HG03066 (cell line): Measurements from ENCODE around the gene MTMR12.

ENCODE experiments used
- ATAC-seq: cut with Tn5 transposase; IDR thresholded peaks from one replicate; pipeline ENCODE4 v1.9.1; 2021; ENCODE audit warnings: low read depth; ENCODE audit not compliant: unreplicated experiment

Gene MTMR12

DNA sequence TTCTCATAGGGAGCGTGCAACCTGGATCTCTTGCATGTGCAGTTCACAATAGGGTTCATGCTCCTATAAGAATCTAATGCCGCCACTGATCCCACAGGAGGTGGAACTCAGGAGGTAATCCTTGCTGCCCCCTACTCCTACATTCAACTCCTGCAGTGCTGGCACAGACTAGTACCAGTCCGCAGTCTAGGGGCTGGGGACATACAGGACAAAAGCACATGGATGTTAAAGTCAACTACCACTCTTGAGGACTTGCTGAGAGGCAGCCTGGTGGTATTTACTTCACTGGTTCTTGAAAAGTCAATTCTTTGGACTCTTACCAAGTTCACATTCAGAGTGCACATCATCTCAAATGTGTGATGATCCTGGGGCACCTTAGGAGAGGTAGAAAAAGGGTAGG, 33.0 kb downstream of the MTMR12 start:
- no peak for ATAC-seq

DNA sequence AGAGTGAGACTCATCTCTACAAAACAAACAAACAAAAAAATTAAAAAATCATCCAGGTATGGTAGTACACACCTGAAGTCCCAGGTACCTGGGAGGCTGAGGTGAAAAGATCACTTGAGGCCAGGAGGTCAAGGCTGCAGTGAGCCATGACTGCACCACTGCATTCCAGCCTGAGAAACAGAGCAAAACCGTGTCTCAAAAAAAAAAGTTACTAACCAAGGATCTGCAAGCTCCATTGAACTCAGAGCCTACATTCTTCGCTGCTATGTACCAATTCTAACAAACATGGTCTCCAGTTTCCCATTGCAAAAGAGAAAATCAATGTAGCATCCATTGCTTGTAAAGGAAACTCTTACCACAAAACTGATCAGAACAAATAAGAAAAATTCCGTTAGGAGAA, 33.5 kb downstream of the MTMR12 start:
- no peak for ATAC-seq

DNA sequence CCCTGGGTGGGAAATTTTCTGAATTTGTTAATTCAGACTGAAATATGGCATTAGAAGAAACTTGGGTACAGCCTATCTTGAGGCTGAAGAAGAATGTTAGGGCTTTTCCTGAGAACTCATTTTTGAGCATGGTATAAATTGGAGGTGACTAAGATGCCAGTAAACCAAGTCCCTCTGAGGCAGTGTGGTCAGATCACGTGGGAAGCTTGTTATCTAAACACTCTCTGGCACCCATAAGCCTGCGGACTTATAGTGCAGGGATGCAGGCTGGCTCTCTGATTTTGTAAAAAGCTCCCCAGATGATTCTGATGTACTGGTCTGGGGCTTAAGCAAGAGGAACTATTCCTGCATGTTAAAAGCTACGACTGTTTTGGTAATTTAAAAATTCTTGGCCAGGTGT, 34.3 kb downstream of the MTMR12 start:
- no peak for ATAC-seq

DNA sequence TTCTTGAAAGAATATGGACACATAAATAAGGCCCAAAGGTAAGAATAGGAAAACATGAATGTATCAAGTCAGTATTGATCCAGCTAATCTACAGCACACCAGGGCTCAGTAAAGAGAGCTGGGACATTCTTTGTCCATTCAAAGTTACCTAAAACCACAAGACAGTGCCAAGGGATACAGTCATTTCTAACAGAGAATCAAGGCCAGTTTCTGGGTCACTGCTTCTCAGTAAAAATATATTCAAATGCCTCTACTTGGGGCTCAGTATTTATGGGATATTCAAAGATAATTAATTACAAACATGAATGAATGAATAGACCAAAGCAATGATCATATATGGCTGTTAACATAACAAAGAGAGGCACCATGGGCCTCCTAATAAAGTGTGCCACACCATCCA, 34.9 kb downstream of the MTMR12 start:
- no peak for ATAC-seq

DNA sequence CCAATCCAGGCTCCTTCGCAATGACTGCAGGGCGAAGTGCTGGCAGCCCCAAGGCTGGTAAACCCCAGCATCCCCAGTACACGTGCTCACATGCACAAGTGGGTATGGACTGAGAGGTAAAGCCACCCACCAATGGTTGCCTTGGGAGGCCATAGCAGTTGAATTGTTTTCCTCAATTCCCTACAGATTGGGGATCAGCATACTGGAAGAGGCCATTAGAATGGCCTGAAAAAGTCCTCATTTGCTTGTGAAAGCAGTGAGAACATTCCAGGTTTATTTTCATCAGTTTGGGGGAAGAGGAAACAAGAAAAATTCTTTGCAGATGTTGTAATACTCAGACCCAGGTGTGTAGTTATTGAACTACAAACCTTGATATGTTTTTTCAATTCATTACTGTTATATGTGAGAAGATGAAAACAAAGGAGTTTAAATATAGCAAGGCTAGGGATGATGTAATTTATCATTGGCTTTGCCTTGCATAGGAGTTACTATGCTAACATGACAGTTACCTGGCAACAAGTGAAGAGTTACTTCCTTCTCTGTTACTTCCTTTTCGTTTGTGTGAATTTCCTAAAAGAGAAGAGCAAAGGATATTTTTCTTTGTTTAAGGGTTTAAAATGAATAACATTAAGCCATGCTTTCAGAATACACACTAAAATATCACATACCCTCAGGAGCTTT, 36.4 kb downstream of the MTMR12 start:
- peak; percentile 33 for ATAC-seq

DNA sequence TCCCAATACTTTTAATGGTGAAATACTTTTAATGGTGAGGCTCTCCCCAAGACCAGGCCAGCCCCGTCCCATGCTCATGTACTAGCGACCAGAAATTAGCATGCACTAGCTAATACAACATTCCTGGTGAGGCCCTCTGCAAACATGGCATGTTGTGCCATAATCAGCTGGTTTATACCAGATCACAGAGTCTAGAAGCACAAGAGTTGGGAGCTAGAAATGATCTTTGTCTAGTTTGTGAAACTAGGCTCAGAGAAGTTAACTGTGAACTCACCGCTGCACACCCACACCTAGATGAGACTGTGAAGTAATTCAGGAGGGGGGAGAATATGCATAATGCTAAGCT, 37.4 kb downstream of the MTMR12 start:
- ATAC-seq = no peak

DNA sequence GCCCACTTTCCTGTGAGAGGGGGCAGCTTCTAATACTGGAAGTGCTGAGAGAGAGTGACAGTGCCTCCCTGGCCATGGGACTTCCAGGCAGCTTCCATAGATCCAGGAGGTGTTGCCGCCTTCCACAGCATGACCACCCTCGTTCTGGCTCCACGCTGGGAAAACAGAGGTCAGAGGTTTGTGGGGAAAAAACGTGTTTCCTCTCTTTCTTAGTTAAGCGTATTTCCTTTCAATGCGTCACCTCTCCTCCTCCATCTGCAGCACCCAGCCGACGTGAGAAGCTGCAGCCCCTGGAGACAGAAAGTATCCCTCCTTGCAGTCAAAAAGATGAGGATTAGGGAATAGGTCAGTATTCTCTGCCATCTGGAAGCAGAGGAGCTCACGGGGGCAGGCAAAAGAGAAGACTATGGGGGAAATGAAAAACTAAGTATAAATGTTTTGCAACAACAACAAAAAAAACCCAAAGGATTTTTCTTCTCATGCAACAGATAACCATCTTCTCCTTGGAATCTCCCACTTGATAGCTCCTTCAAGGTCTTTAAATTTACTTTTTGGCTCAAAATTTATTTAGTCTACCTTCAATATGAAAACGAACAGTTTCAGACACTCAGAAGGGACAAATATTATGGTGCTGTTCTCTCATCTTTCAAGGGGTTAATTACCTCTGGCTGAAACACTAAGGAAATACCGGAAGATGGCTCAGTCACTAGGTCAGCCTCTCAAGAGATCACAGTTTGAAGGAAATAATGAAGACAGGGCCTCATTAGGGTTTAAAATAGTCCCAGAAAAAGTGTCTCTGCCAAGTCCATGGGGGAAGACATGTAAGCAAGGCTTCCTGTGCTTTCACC, 38.0 kb downstream of the MTMR12 start:
- ATAC-seq = no peak

DNA sequence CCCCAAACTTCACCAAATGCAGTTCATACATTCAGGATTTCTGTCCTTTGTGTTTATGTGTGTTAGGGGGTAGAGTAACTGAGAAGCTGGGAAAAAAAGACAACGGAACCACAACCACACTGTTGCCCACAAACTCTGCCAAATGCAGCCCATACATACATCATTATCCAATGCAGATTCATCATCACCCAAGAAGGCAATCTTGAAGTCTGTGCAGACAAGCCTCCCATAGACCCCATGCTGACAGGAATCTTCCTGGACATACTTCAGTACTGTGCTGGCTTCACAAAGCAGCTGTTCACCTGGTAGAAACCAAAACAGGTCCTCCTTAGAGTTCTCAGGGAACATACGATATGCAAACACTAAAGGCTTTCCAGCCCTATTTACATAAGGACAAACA, 38.9 kb downstream of the MTMR12 start:
- no peak for ATAC-seq

DNA sequence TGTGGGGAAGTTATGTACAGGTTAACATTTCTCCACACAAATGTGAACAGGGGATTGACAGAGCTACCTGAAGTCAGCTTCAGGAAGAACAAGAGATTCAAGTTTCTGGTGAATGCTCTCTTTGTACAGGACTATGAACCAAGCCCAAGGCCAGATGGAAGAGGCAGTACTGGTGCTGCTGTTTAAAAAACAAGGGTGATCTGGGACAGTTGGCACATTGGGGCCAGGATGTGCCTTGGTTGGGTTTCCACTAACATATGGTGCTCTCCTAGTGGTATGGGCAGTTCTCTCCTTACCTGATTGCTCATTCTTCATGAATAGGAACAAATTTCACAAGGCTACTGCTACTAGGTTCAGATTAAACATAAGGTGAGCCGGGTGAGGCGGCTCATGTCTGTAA, 40.0 kb downstream of the MTMR12 start:
- no peak for ATAC-seq

DNA sequence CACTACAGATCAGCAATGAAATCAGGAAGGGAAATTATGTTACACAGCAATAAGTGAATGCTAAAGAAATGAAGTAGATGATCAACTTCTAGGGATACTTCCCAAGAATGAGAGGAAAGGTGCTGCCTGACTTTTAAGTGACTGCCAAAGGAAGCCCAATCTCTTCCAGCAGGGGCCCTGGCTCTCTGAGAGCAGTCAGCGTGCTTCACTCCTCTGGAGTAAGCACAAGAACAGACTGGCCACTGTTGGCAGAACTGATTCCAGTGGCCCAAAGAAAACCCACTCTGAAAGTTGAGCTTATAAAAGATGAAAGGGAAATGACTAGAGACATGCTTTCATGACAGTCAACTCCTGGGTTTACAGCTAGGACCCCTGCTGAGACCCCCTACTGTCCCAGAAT, 41.8 kb downstream of the MTMR12 start:
- no peak for ATAC-seq

DNA sequence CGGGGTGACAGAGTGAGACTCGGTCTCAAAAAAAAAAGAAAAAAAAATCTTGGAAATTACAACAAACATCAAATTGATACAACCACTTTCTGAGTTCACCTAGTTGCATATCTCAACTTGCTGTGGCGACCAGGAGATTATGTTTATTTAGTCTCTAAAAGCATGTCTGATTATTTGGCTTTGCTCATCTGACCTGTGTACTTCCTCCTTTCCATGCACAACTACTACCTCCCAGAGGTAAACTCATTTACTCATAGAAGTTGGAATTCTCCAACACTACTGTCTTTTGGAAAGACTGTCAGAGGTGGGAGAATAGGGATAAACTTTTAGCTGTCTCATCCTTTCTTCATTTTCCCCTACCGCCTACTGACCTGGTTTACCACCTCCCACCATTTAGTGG, 42.6 kb downstream of the MTMR12 start:
- no peak for ATAC-seq

DNA sequence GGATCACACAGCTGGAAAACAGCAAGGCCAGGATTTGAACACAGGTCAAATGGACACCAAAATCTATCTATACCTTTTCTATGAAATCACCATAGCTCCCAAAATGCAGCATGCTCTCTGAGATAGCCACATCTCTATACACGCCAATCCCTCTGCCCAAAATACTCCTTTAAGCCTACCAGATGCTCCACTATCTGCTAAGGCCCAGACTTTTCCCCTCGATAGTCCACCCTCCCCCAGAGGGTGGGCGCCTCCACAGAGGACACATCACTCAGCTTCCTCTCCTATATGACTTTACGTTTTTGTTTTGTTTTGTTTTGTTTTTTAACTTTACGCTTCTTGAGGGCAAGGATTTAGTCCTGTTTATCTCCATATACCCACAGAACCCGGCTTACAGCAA, 46.8 kb downstream of the MTMR12 start:
- no peak for ATAC-seq

DNA sequence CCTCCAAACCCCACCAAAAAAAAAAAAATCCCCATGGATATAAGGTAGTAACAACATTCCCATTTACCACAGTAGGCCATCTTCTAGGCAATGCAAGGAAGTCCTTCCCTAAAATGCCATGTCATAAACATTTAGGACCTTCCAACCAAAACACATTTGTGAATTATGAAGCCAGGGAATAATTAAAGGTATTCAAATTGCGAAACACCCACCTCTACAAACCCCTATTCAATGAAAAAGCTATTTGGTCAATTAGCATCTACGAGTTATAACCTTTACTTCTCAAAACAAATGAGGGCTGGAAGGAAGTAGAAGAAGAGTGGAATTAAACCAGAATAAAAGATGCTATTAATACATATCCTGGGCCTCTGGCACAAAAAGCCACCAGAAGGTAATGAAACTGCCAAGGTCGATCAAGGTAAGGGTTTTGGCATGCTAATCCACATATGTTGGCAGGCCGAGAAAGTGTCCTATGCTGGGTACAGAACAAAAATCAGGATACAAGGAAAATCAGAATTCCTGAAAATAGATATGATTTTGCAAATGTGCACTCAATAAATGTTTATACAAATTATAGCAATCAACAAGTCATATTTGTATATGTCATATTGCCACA, 47.7 kb downstream of the MTMR12 start:
- no peak for ATAC-seq

DNA sequence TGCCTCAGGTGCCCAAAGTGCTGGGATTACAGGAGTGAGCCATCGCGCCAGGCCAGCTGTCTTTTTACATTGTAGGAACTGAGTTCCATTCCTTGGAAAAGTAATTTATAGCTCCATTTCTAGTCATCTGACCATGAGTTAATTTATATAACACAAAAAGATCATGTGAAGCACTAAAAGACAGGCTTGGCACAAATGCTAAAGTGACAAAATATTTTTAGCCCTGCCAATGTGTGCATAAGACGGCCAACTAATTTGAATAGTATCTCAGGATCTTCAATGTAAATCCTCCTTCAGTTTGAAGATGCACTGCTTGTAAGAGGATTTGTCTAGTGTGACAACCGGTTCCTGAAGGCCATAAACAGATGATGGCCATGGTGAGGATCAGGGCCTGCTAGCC, 49.1 kb downstream of the MTMR12 start:
- ATAC-seq = no peak

DNA sequence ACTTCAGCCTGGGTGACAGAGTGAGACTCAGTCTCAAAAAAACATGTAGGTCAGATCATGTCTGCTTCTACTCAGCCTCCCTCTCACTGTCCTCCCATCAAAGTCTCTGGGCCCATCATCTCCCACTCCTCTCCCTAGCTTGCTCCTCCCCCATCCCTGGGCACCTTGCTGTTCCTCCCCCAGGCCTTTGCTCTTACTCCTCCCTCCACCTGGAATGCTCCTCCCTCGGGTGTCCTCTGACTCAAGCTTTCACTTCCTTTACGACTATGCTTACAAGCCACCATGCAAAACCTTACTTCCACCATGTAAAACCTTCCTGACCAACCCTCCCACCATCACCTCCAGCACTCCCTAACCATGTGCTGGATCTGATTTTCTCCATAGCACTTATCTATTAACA, 51.5 kb downstream of the MTMR12 start:
- ATAC-seq = peak; percentile 88

DNA sequence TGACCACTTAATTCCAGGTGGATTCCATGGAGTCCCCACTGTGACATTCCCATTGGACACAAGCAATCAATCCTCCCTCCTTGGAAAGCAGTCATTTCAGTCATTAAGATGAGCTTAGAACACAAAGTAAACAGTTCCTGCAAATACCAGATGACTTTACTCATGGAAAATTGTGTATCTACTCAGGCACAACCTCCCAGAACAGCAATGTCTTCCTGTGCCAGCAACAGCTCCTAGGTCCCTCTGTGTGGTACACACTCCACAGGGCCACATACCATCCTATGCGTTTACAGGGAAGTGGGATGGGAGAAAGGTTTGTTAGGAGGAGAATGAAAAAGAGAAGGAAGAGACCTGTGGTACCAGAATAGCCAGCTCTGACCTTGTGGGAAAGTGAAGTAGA, 53.7 kb downstream of the MTMR12 start:
- ATAC-seq = no peak

DNA sequence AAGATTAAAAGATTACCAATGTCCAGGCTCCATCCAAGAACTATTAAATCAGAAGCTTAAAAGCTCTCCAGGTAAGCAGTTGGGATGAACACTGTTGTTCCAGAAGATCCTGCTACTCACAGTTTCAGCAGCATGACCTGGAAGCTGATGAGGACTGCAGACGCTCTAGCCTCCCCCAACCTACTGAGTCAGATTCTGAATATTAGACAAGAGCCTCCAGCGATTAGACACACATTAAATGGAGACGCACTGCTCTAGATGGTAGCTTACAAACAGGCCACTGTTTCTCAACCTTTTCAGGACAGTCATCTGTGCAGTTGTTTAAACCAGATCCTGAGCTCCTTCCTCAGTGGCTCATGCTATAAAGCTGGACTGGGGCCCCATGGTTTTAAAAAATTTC, 54.3 kb downstream of the MTMR12 start:
- no peak for ATAC-seq

DNA sequence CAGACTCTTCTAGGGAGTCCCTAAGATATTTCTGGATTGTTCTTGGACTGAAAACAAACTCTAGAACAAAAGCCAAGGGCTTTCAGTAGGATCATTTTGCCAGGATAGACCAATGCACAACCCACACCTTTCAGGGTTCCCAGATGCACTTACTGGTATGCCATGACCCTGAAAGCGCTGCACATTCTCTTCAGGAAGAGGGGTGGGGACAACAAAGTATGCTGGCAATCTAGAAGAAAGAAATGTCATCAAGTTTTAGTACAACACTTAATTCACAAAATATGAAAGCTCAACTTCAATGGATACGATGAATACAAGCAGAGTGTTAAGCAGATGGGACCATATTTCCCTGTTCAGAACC, 57.2 kb downstream of the MTMR12 start:
- no peak for ATAC-seq

DNA sequence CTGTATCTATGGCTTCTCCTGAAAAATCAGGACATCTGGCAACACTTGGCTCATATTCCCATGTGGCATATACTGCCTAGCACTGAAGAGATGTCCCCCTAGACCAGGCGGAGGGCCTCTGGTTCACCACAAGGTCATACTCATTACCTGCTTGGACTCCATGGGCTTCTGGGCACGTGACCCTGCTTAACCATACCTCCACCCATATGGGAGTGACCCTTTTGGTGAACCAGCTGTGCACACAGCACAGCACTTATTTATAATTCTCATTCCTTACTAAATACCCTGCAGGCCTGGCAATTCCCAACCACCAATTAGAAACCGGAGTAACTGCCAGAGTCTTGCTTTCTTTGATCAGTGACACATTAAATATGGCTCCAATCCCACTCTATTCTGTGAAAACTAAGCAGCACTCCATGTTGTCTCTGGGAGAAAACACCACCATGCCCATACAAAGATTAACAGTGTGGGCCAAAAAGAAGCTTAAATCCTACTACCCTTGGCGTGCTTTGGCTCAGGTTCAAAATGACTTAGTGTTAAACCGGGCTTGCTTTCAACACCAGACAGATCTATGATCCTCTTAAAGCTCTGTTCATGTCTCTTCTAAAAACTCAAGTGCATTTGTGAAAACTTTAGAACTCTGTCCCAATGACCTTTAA, 57.7 kb downstream of the MTMR12 start:
- ATAC-seq = no peak

DNA sequence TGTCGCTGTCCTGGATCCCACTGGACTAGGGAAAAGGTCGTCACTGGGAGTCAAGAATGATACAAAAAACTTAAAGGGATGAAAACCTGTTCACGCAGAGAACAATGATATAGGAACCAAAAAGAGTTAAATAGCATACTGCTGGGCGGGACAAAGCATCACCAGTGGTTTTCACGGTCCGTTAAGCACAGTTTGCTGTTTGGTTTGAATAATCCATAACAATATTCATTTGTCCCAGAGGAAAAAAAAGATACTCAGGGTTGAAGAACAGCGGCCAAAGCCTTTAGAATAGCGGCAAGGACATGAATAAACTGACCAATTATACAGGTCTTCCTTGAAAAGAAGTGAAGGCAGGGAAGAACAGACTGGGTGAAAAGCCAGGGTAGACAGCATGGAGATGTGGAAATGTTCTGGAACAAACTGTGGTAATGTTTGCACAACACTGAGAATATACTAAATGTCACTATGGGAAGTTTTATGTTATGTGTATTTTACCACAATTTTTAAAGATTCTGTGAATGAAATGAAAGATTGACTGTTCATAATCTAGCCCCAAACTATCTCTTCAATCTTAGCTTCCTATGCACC, 60.8 kb downstream of the MTMR12 start:
- no peak for ATAC-seq

DNA sequence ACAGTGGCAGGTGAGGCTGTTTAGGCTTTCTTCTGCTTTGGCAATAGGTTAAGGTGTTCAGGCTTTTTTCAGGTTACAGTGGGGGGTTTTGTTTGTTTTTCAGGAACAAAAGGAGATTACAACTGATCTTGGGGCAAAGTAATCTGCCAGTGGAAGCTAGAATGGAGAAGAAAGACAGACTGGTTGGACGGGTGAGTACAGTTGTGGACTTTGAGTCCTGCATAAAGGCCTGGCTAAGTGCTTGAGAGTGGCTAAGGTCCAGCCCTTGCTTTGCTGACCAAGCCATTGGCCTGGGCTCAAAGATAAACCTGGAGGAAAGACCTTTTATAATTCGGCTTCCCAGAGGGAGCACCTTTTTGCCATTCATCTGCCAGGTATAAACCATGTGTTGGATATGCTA, 63.1 kb downstream of the MTMR12 start:
- no peak for ATAC-seq
